GM12891 (cell line): ENCODE data around the gene OMG.

Experiments
- POLR2A ChIP-seq: IDR thresholded peaks from 2 replicates; pipeline ENCODE4 v1.6.1; 2011; ENCODE audit warnings: low read depth, low read length, control low read depth
- POLR2AphosphoS5 ChIP-seq: IDR thresholded peaks from 2 replicates; pipeline ENCODE4 v1.6.1; 2011; ENCODE audit warnings: low read depth, low read length, control low read depth
- POU2F2 ChIP-seq: IDR thresholded peaks from 2 replicates; pipeline ENCODE4 v1.6.1; 2011; ENCODE audit warnings: low read depth, mild to moderate bottlenecking, control low read depth, low read length, moderate library complexity
- SPI1 ChIP-seq: IDR thresholded peaks from 2 replicates; pipeline ENCODE4 v1.6.1; 2011; ENCODE audit warnings: low read depth, low read length, control low read depth
- TAF1 ChIP-seq: IDR thresholded peaks from 2 replicates; pipeline ENCODE4 v1.6.1; 2011; ENCODE audit warnings: low read depth, low read length, control low read depth

DNA sequence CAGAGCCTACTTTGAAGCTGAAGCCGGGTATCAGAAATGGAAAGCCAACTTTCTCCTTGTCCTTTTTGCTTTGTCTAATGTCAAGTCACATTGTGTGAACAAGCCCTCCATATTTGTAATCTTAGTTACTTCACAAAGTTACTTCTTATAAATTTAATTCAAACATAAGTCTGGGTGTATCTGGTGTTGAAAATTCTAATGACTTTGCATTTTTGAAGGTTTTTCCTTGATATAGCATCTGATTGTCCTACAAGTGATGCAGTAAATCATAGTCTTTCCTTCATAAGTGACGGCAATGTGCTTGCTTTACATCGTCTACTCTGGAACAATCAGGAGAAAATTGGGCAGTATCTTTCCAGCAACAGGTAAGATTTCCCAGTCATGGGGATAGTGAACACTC is 36.9 kb downstream of the OMG start:
- TF ChIP-seq POLR2A (no peak), TAF1 (no peak), POLR2AphosphoS5 (no peak), SPI1 (no peak), POU2F2 (no peak)
